Left ventricle myocardium inferior (tissue), 1 donor: Measurements from ENCODE around the gene RNASE13. TPM values are rescaled to one million over a fixed set of nuclear protein-coding genes. Genes with fewer than 3 reads are reported as not detected.

ENCODE experiments used
- DNase-seq: peaks from one replicate; pipeline ENCODE4 v3.0.0-alpha.2; 2020
- H3K27ac ChIP-seq: fragments of 200-600 bp; replicated peaks from 2 replicates; pipeline ENCODE4 v1.8.0; 2021
- H3K27me3 ChIP-seq: fragments of 200-600 bp; 2 replicates; pipeline ENCODE4 v1.8.0; 2021; ENCODE audit warnings: low read depth
- H3K36me3 ChIP-seq: fragments of 200-600 bp; 2 replicates; pipeline ENCODE4 v1.8.0; 2021
- H3K4me1 ChIP-seq: fragments of 200-600 bp; 2 replicates; pipeline ENCODE4 v1.8.0; 2021
- H3K4me3 ChIP-seq: fragments of 200-600 bp; 2 replicates; pipeline ENCODE4 v1.8.0; 2021; ENCODE audit warnings: mild to moderate bottlenecking, moderate library complexity
- H3K9me3 ChIP-seq: fragments of 200-600 bp; replicated peaks from 2 replicates; pipeline ENCODE4 v1.8.0; 2021
- intact Hi-C: fragments of 100-400 bp; cut with micrococcal nuclease; formaldehyde crosslinking; loops from one replicate; pipeline ENCODE4 v1.11.0; 2022
- total RNA-seq: library from RNA; stranded (reverse); fragmentation: NEBNext Ultra II Directional; extraction: Animal tissue kit (Norgen Biotek cat#: 25700); gene quantifications from one replicate; pipeline ENCODE4 v1.2.1, GENCODE V29; 2021
- TF ChIP-seq, protein P1 (sequence below): fragments of 200-600 bp; IDR thresholded peaks from 2 replicates; pipeline ENCODE4 v1.8.0; 2021; ENCODE audit warnings: antibody characterized with exemption, mild to moderate bottlenecking, borderline replicate concordance
- donor health status: DM: no; HTN: yes; CAD: no; lungs with severe emphysema.

Gene RNASE13
- total RNA-seq, 1 donor from 2014 or later: not detected

DNA sequence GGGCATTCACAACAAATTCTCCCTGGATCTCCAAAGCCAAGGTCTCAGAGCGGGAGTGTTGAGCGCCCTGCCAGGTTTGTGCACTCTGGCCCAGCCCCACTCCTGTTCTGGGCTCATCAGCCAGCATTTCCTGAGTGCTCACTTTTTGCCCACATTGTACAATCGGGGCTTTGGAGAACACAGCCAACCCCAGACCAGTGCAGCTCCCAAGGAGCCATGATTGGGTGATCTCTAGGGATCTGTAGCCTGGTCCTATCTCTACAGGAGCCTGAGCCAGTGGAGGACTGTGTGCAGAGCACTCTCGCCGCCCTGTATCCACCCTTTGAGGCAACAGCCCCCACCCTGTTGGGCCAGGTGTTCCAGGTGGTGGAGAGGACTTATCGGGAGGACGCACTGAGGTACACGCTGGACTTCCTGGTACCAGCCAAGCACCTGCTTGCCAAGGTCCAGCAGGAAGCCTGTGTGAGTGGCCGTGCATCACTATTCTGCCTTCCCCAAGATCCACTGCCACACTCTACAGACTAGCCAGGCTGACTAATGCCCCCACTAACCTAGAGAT is 38.3 kb upstream of the RNASE13 start:
- intact Hi-C loops: no loop called here
- Histone ChIP-seq H3K9me3 (no peaks in the 10 kb centered on the region), H3K27ac (peak overlapping the region; percentile 95), H3K4me3 (no peak overlapping the region), H3K27me3 (no peaks in the 10 kb centered on the region), H3K4me1 (peaks cover 46% of the 10 kb centered on the region), H3K36me3 (peaks cover 51% of the 10 kb centered on the region)
- TF ChIP-seq, protein P1, sequence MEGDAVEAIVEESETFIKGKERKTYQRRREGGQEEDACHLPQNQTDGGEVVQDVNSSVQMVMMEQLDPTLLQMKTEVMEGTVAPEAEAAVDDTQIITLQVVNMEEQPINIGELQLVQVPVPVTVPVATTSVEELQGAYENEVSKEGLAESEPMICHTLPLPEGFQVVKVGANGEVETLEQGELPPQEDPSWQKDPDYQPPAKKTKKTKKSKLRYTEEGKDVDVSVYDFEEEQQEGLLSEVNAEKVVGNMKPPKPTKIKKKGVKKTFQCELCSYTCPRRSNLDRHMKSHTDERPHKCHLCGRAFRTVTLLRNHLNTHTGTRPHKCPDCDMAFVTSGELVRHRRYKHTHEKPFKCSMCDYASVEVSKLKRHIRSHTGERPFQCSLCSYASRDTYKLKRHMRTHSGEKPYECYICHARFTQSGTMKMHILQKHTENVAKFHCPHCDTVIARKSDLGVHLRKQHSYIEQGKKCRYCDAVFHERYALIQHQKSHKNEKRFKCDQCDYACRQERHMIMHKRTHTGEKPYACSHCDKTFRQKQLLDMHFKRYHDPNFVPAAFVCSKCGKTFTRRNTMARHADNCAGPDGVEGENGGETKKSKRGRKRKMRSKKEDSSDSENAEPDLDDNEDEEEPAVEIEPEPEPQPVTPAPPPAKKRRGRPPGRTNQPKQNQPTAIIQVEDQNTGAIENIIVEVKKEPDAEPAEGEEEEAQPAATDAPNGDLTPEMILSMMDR: no peak
- DNase-seq: no peak

DNA sequence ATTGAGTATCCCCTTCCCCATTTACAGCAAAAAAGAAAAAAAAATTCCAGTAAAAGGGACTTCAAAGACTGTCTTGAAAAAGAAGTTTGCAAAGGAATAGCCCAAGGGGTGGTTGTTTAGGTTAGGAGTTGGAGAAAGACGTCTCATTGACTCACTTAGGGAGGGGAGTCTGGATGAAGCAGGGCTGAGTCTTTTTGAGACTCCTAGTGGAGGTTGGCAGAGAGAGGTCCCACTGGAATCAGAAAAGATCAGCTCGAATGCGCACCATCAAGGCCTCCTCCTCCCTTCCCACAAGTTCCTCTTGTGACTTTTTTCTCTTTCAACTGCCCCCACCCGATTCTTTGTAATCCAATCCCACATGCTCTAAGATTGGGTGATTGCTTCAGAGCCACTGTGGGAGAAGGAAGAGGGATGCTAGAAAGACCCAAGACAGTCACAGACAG is 37.4 kb upstream of the RNASE13 start:
- no peaks in the 10 kb centered on the region for H3K9me3 ChIP-seq
- intact Hi-C loops: no loop called here
- no peaks in the 10 kb centered on the region for H3K27me3 ChIP-seq
- peaks cover 46% of the 10 kb centered on the region for H3K4me1 ChIP-seq
- peak overlapping the region; percentile 95 for H3K27ac ChIP-seq
- H3K4me3 ChIP-seq: peak overlapping the region; percentile 88
- H3K36me3 ChIP-seq: peaks cover 43% of the 10 kb centered on the region
- TF ChIP-seq, protein P1: no peak
- no peak for DNase-seq

DNA sequence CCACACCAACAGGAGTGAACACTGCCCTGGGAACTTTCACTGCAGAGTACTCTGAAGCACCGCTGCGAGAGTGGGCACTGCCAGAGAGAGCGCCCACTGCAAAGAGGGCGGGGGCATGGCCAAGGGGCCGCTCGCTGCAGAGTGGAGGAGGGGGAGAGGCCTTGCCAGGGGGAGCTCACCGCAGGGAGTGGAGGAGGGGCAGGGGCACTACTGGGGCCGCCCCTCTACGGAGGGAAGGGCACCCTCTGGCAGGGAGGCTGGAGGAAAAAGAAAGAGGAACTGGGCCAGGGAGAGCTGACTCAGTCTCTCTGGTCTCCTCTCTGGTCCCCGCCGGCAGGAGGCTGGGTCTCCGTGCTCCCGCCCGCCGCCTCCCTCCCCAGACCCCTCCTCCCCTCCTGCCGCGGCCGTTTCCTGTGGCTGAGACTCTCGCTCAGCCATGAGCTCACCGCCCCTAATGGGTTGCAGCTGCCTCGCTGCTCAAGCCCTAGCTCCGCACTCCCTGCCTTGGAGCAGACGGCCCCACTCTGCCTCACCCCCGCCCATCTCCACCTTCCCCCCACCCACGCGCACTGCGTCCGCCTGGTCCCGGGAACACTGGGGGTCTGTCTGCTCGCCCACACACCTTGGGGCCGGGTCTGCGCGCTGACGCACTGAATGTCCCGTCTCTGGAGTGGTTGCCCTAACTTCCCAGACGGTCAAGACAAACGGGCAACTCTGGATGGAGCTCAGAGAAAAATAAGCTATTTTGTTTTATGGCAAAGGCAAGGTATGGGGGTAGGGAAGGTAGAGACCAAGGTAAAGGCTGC is 36.8 kb upstream of the RNASE13 start:
- TF ChIP-seq, protein P1: no peak
- Histone ChIP-seq H3K27ac (peak overlapping the region; percentile 95), H3K4me1 (peaks cover 46% of the 10 kb centered on the region), H3K36me3 (peaks cover 36% of the 10 kb centered on the region), H3K4me3 (peak overlapping the region; percentile 88), H3K9me3 (no peaks in the 10 kb centered on the region), H3K27me3 (no peaks in the 10 kb centered on the region)
- peak; percentile 91 for DNase-seq
- intact Hi-C loops: no loop called here

DNA sequence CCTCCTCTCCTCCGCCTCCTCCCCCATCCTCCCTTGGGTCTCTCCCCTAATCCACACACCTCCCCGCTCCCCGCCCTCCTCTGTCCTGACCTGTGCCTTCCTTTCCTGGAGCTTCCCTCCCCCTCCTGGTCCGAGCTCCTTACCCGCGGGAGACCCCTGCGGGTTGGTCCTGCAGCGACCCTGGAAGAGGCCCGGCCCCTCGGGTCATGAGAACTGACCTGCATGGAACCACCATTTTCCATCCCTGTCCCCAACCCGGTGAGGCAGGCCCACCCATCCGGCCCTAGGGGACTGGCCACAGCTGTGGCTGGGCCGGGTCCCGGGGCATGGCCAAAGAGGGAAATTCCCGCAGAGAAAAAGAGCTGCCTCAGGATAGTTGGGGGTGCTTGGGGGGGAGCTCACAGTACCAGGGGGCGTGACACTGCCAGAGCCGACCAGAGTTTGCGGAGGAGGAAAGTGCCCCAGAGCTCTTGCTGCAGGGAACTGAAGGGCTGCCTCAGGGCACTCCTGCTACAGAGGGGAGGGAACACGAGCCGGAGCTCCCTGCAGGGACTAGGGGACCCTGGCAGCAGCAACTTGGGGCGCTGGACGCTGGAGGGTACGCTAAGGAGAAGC is 36.1 kb upstream of the RNASE13 start:
- Histone ChIP-seq H3K36me3 (peaks cover 29% of the 10 kb centered on the region), H3K27me3 (no peaks in the 10 kb centered on the region), H3K9me3 (no peaks in the 10 kb centered on the region), H3K4me3 (peak overlapping the region; percentile 88), H3K27ac (peak overlapping the region; percentile 95), H3K4me1 (peaks cover 46% of the 10 kb centered on the region)
- TF ChIP-seq, protein P1: no peak
- peak; percentile 59 for DNase-seq
- intact Hi-C loops: no loop called here

DNA sequence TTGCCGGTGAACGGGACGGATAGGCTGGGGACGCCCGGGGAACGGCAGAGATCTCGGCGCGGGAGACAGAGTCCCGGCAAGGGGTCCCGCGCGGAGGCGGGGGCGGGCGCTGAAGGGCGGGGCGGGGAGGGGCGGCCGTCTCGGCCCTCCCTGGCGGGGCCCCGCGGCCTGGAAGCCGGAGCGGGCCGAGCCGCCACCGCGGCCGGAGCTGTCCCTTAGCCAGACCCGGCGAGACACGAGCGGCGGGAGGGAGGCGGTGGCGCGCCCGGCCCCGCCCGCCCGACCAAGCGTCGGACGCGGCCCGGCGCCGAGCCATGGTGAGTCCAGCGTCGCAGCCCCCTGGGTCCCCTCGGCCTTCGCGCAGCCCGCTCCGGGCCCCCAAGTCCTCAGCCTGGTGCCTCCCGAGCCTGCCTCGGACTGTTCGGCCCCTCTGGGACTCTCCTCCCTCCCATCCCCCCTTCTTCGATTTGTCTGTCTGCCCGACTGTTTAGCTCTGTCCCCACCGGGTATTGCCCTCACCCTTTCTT is 35.5 kb upstream of the RNASE13 start, which contains the start of gene ARHGEF40:
Gene ARHGEF40, plus strand, starts transcription at position 222 of the 527 bp plus-strand sequence. Its CDS starts 93 bp downstream, at position 315.
- intact Hi-C loops: no loop called here
- Histone ChIP-seq H3K4me1 (peaks cover 46% of the 10 kb centered on the region), H3K27ac (peak within 1 kb of the TSS; percentile 95), H3K27me3 (no peaks in the 10 kb centered on the region), H3K9me3 (no peaks in the 10 kb centered on the region), H3K36me3 (peaks cover 24% of the 10 kb centered on the region), H3K4me3 (peak within 1 kb of the TSS; percentile 88)
- DNase-seq: peak; percentile 79
- TF ChIP-seq, protein P1: no peak
